ELR (cell line): ENCODE measurements around the gene PRR33.

Source experiments
- DNase-seq: peaks from one replicate; pipeline ENCODE4 v3.0.0-alpha.2; 2015; ENCODE audit warnings: low read depth

PRR33 gene

DNA sequence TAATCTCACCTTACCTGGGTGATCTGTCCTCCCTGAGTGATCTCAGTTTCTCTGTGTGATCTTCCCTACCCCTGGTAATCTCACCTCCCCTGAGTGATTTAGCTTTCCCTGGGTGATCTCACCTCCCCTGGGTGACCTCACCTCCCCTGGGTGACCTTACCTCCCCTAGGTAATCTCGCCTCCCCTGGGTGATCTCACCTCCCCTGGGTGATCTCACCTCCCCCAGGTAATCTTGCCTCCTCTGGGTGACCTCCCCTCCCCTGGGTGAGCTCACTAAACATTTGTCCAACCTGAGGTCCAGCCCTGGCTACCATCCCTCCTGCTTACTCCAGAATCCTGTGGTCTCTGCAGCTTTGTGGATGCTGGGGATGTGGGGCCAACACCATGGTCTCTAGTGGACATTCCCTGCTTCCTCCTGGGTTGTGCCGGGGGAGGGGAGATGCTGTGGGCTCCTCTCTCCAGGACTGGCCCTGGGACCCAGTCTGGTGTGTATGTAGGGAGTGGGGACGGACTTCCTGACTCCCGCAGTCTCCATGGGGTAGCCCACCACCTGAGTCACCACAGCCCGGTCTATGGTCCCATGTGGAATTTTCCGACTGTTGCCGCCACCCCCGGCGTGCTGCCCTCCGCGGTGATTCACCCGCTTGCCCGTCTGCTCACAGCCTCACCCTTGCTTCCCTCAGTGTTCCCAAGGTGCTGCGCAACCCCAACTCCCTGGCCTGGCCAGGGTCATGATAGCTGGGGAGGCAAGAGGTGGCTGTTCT is 28.9 kb downstream of the PRR33 start:
- DNase-seq: peak; percentile 56

DNA sequence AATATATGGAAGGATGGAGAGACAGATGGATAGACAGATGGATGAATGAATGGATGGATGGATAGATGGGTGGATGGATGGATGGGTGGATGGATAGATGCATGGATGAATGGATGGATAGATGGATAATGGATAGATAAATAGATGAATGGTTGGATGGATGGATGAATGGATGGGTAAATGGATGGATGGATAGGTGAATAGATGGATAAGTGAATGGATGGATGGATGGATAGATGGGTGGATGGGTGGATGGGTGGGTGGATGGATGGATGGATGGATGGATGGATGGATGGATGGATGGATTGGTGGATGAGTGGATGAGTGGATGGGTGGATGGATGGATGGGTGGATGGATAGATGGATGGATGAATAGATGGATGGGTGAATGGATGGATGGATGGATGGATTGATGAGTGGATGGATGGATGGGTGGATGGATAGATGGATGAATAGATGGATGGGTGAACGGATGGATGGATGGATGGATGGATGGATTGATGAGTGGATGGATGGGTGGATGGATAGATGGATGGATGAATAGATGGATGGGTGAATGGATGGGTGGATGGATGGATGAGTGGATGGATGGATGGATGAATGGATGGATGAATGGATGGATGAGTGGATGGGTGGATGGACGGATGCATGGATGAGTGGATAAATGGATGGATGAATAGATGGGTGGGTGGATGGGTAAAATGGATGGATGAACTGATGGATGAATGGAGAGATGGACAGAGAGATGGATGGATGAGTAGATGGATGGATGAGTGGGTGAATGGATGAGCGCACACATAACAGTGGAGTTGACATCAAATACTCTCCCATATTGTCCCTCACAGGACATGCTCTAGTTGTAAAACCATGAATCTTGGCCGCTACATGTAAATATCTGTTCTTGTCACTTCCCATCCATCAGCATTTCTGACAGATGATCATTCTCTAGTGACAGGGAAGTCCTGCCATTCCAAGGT is 30.0 kb downstream of the PRR33 start:
- DNase-seq: no peak

DNA sequence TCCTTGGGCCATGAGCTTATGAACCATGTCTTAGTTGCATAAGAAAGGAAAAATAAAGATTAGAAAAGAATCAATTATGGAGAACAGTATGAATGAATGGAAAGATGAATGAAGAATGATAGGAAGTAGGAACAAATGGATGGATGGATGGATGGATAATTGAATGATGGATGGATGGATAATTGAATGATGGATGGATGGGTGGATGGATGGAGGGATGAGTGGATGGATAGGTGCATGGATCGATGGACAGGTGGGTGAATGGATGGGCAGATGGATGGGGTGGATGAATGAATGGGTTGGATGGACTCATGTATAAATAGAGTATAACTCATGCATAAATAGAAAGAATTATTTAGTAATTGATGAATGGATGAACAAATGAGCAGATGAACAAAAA is 31.6 kb downstream of the PRR33 start:
- no peak for DNase-seq

DNA sequence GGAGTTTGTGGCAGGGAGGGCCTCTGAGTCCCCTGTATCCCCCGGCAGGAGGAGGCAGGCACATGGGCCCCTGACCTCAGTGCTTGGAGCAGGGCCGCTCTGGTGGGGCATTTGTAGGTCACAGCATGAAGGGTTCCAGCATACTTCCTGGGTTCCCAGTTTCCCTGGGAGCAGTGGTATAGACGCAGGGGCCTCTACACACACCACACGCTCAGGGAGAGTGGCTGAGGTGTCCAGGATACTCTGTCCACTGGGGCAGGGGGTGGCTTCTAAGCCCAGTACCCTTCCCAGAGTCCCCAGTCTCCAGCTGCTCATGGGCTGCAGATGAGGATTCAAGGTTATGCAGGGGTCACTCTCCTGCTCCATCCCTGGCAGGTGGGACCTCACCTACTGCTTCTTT is 32.7 kb downstream of the PRR33 start:
- no peak for DNase-seq

DNA sequence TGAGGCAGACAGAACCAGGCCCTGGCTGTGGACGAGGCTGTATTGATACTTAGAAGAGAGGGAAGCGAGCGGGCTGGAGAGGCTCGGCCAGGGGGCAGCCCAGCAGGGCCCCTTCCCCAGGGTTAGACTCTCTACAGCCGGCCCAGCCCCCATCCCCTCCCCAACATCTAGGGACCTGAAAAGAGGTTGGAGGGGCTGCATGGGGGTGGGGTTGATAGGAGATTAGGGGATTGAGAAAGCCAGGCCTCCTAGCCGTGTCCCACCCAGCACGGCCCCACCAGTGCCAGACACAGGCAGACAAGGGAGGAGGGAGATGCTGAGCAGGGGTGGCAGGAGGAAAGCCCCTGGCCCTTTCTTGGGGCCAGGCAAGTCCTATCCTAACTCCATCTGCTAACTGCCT is 33.1 kb downstream of the PRR33 start:
- DNase-seq: no peak

DNA sequence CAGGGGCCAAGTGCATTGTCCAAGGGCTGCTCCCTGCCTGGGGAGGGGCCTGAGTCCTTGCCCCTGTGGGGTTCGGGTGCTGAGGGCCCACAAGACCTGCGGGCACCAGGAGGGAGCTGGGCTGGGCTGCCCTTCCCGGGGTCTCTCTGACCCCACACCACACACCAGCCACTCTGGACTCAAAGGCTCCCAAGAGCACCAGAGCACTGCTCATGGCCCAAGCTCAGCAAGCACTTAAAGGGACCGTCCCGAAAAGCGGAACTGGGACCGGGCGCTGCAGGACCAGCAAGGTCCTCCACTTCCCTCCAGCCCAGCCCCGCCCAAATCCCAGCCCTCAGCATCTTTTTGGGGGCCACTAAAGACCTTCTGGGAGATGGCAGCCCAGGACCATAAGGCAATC is 33.5 kb downstream of the PRR33 start:
- DNase-seq: no peak

DNA sequence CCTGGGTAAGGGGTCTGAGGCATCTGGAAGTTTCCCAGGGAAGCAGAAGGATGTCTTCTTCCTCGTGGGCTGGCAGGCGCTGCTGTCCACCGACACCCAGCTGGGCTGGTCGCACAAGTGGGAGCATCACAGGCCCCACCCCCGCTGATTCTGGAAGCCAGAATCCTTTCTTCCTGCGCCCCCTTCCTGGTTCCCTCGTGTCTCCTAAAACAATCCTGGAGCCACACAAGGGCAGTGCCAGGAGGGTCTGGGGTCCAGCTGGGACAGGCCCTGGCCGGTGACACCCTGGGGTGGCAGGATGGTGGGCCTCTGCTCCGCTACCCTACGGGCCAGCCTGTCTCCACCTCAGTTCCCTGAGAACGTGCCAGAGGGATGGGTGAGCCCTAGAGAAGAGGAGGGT is 34.6 kb downstream of the PRR33 start:
- no peak for DNase-seq

DNA sequence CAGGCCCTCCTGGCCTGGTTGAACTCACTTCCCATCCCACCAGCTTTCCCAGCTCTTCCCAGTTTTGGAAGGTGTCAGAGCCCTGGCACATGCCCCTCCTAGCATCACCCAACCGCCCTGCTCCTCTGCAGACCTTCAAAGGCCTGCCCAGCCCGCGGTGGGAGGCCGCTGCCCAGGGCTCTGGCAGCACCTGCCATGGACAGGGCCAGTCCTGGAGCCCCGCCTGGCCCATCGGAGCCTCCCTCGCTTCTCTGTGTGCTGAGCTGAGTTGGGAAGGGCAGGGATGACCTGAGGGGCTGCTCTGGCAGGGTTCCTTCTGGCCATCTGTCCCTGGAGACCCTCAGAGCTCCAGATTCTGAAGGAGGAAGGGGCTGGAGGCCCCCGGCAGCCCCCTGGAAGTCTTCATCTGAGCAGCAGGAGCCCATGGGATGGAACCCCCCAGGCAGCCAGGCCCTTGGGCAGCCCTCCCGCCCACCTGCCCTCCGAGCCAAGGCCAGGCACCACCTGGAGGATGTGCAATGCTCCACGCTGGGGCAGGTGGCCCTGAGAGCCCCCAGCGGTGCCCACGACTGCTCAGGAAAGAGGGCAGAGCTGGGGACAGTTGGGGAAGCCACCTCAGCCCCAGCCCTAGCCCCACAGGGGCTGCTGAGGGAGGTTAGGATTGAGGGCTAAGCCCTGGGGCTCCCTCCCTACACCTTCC is 35.2 kb downstream of the PRR33 start:
- no peak for DNase-seq

DNA sequence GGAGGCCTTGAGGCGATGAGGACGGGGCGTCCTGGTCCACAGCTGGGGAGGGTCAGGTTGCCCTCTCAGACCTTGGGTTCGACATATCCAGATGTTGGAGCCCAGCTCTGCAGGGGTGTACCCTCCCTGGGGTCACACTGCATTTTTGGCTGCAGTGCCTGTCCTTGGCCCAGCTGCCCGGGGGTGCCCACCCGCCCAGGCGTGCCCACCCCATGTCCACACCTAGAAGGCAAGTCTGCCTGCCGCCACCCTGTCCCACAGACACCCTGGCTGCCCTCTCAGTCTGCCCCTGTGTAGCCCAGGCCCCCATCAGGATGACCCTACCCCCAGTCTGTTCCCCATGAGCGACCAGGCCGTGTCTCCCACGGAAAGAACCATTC is 35.8 kb downstream of the PRR33 start:
- no peak for DNase-seq

DNA sequence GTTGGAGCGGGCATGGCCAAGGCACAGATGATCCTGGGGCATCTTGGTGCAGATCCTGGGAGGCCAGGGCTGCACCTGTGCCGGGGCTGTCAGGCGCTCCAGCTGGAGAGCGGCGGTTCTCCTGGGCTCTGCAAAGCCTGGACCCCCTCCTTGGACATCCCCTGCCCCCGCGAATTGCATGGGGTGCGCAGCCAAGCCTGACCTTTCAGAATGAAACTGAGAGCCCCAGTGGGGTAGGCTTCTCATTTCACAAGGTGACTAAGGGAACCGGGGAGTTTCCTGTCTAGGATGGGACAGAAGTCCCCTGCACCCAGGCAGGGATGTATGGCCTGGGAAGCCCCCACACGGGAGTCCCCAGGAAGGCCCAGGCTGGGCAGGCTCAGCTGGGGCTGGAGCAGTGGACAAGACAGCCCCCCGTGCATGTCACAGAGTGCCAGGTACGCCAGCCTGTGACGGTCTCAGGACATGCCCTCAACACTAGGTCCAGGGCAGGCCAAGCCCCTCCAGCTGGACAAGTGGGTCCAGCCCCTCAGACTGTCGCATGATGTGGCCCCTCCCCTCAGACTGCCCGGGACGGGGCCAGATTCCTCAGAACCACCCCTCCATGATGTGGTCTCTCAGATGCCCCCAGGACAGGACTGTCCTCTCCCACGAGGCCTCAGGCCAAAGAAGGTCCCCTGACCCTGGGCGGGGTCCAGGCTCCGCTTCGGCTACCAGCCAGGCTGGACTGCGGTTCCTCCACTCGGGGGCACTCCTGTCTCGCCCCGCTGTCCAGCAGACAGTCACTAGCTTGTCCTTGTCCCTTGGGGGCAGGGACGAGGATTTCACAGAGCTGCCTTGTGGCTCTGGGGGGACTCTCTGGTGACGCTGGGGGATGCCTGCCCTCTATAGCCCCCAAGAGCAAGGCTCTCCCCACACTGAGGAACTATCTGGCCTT is 36.5 kb downstream of the PRR33 start:
- DNase-seq: no peak

DNA sequence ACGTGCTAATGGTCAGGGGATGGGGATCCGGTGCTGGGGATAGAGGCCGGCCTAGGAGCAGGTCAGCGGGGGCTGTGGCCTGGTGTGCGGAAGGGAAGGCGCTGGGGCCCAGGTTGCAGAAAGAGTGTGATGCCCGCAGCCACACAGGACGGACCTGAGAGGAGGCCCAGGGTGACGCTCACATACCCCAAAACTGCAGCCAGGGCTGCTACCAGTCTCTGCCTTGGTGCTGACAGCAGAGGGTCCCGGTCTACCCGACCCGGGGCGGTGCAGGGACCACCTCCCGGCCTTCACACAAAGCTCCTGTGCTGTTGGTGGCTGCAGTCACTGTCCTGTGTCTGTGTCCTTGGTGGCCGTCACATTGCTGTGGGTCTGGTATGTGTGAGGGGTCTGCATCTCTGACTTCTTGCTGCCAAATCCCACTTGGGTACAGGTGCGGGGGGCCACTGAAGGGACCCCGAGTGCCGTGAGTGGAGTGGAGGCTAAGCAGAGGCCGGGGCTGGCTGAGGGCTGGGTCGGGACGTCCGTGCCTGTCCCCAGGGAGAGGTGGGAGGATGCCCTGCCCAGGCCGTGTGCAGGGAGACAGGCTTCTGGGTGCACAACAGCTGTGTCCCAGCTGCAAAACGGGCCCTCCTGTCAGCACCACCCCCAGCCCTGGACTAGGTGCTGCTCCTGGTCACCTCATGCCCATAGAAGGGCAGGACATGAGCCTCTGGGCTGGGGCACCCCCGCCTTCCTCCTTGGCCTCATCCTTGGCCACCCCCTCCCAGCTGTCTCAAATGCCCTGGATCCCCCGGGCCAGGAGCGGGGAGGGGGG is 37.4 kb downstream of the PRR33 start:
- DNase-seq: no peak

DNA sequence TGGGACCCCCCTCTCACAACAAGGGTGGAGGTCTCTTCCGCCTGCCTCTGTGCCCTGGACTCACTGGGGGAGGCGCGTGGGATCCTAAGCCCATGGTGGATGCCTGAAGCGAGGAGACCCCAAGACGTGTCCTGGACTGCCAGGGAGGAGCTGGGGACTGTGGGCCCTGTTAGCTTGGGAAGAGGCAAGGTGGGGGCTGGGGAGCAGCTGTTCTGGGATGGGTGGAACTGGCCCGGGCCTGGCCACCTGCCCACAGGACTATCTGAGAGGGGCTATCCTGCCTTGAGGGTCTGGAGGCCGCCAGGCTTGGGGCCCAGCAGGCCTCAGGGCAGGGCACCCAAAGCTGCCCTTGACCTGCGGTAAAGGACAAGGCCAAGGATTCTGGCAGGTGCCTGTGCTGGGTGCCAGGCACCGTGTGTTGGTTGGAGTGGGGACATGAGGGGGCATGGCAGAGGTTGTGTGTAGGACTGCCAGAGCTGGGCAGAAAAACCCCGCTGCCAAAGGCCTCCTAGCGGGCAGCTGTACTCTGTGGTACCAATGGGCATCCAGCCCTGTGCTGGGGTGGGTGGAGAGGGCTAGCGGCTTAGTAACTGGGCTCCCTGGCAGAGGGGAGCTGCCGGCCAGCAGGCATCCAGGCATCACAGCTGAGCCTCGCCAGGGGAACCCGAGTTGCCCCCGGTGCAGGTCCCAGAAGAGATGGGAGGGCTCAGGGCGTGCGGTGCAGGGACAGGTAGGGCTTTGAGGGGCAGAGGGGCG is 38.1 kb downstream of the PRR33 start:
- no peak for DNase-seq

DNA sequence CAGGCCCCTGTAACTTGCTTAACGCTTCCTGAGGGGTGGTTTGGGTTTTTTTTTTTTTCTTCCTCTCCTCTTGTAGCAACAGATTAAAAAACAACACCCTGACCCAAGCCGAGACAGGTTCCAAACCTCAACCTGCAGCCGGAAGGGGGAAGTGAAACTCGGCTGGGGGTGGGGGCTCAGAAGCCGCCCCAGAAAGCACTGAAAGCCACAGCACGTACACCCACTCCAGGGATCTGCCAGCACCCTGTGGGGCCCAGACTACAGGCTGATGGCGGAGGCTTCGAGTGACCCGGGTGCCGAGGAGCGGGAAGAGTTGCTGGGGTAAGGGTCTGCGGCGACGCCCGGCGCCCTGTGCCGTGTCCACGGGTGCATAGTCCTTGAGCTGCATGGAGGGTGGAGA is 38.8 kb downstream of the PRR33 start, which contains the start of gene LSP1:
Gene LSP1 (plus strand): TSS at position 208 of the 400 bp plus-strand sequence. CDS start 61 bp downstream, at position 269.
- DNase-seq: no peak

DNA sequence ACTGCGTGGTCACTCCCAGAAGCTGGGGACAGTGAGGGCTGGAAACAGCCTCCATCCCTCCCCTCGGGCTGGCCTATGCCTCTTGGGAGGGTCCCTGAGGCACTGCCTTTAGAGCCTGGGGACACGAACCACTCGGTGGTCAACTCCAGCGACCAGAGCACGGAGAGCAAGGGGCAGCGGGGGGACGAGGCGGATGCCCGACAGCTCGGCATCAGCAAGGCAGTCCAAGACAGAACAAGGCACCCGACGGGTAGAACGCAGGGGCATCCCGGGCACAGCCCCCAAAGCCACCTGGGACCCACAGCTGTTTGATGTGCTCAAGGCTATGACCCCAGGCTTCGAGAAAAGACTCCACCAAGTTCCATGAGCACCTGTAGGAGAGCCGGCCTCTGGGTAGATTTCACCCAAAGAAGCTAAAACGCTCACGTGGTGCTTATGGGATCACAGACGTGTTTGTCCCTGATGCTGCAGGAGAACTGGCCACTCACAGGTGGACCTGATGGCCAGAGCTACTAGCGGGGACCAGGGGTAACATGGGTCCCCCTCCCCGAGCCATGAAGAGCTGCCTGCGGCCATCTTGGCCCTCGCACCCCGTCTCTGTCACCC is 39.3 kb downstream of the PRR33 start:
- no peak for DNase-seq

DNA sequence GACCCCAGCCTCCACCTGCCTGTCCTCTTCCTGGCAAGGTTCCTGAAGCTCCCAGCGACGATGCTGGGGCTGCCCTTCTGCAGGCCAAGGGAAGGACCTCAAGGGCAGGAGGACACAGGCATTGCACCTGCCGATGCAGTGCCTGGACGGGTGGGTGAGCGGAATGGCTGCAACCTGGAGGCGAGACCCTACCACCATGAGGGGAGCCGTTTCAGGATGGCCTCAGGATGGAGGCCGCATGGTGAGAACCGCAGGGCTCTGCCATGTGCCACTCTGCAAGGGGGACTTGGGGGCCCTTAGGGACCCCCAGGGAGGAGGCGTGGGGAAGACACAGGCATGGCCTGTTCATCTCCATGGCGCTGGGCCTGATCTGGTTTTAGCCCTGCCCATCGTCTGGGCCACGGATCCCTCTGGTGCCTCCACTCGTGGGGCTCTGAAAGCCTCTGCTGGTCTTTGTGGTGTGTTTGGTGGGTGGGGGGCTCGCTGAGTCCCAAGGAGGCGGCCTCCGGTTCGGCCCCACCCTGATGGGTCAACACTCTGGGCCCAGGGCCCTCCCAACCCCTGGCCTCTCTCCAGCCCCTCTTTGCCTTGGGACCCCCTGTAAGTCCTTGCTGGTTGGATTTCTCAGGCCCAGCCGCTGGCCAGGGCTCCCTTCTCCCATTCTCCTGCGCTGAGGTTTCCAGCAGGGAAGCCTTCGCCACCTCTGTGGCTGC is 40.1 kb downstream of the PRR33 start:
- DNase-seq: no peak

DNA sequence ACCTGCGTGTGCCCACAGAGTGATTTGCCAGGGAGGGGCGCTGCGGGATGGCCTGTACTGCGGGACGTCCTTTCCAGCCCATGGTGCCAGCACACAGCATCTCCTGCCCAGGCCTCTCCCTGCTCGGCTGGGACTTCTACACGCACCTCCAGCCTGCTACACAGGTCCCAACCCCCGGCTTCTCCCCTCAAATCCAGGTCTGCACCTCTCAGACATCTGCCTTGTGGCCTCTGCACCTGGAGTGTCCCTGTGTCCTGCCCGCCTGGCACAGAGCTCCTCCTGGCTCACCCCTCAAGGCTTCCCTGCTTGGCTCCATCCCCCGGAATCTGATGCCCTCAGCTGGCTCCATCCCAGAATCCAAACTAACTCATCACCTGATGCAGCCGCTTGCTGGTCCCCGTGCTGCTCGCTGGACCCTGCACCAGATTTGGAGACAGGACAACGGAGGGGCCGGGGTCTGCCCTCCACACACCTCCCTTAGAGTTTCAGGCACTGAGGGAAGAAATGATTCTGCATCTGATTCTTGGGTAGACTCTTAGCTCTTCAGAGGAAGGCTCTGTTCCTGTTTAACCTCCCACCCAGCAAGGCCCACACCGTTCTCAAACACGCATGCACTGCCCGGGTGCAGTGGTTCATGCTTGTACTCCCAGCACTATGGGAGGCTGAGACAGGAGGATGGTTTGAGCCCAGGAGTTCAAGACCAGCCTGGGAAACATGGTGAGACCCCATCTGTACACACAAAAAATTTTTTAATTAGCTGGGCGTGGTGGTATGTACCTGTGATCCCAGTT is 42.9 kb downstream of the PRR33 start:
- no peak for DNase-seq

DNA sequence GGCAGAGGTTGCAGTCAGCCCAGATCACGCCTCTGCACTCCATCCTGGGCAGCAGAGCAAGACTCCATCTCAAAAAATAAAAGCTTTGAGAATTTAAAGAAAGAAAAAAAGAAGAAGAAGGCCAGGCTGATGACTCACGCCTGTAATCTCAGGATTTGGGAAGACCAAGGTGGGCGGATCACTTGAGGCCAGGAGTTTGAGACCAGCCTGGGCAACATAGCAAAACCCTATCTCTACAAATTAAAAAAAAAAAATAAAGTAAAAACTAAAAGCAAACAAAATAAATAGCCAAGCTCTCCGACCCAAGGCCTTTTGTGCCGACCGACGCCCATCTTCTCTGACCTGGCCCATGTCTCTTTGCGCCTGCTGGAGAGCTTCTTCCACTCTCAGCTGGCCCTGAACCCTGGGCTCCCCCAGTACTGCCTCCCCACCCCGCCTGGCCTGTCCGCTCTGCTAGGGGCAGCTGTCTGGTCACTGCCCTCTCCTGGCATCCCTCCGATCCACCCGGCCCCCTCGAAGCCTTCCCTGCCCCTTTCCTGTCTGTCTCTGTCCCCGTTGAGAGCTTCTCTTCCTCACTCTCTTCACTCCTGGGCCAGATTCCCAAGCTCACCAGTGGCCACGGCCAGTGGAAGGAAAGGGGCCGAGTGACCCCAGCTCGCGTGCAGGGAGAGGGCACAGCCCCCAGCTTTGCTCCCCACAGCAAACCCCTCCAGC is 43.6 kb downstream of the PRR33 start:
- no peak for DNase-seq
